Neural cell (in vitro differentiated cells): ENCODE measurements around the gene CFAP52.

Source experiments
- CTCF ChIP-seq: fragments of 450-650 bp; IDR thresholded peaks from 2 replicates; pipeline ENCODE4 v1.5.1; 2014; ENCODE audit warnings: antibody characterized with exemption, mild to moderate bottlenecking, moderate library complexity; ENCODE audit not compliant: poor library complexity, severe bottlenecking
- EP300 ChIP-seq: fragments of 450-650 bp; conservative IDR thresholded peaks from 2 replicates; pipeline ENCODE4 v1.6.1; 2014; ENCODE audit warnings: antibody characterized with exemption, mild to moderate bottlenecking, moderate library complexity; ENCODE audit not compliant: poor library complexity, severe bottlenecking
- EZH2 ChIP-seq: fragments of 200-600, 300-800 bp; shearing (Covaris generic), sonication (generic); IDR thresholded peaks from 2 replicates; pipeline ENCODE4 v1.6.1; 2014; ENCODE audit warnings: antibody characterized with exemption, low read length, borderline replicate concordance, mild to moderate bottlenecking; ENCODE audit not compliant: insufficient read depth, poor library complexity, severe bottlenecking
- MXI1 ChIP-seq: fragments of 450-650 bp; conservative IDR thresholded peaks from 2 replicates; pipeline ENCODE4 v1.6.1; 2014; ENCODE audit warnings: antibody characterized with exemption, mild to moderate bottlenecking; ENCODE audit not compliant: poor library complexity, severe bottlenecking
- POLR2AphosphoS5 ChIP-seq: IDR thresholded peaks from 2 replicates; pipeline ENCODE4 v1.6.1; 2012
- RAD21 ChIP-seq: fragments of 450-650 bp; conservative IDR thresholded peaks from 2 replicates; pipeline ENCODE4 v1.6.1; 2014; ENCODE audit warnings: antibody characterized with exemption, mild to moderate bottlenecking, moderate library complexity
- REST ChIP-seq: IDR thresholded peaks from 2 replicates; pipeline ENCODE4 v1.6.1; 2012; ENCODE audit warnings: borderline replicate concordance
- TAF1 ChIP-seq: IDR thresholded peaks from 2 replicates; pipeline ENCODE4 v1.6.1; 2012; ENCODE audit warnings: low read depth

- TF ChIP-seq EZH2 (no peak), EP300 (no peak), CTCF (no peak), REST (no peak), MXI1 (no peak), RAD21 (no peak), TAF1 (no peak), POLR2AphosphoS5 (no peak)
Observed at GRCh38 chr17:9532715-9533114, 43.7 kb upstream of the CFAP52 start.
